ENCODE results near the gene PRPS1L1.

PRPS1L1 gene

GRCh38 chr7:18013936-18014335 lies 13.7 kb downstream of the PRPS1L1 start:
- no peak for DNase-seq

DNA sequence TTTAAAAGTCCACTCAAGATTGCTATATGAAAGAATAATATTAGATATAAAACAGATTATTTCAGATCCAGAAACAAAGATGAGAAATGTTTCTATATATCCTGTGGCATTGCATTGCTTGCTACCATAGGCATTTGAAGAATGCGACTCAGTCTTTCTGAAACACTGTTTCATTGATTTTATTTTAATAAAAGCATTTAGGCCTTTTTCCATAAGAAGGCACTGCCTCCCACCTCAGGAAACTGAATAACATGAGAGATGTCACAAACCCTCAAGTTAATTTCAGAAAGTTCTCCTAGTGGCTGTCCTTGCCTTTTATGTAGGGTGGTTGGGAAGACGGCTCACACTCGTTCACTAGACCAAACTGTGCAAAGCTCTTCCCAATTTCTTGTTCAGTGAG lies 23.3 kb downstream of the PRPS1L1 start:
- no peak for DNase-seq

- DNase-seq = no peak
Measured at GRCh38 chr7:18003286-18003994, 24.2 kb downstream of the PRPS1L1 start.

GRCh38 chr7:17998692-17999091 lies 29.0 kb downstream of the PRPS1L1 start:
- no peak for DNase-seq

GRCh38 chr7:17996442-17997223 lies 31.0 kb downstream of the PRPS1L1 start:
- no peak for DNase-seq

DNA sequence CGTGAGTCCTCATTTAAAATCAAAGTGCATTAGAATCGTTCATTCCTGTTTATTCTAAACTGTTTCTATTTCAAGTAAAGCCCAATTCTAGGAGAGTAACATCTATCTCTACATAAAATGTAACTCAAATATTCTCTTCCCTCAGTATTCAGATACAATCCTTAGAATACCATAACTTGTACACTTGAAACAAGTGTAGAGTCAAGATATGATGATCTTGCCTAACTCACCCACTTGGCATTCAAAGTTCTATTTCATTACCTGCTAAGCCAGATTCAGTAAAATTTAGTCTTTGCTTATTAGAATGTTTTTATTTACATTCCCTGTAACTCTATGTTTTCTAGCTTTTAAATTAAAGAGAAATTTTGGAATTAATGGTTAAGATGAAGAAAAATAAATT lies 31.6 kb downstream of the PRPS1L1 start:
- DNase-seq = no peak

GRCh38 chr7:17994079-17994850 lies 33.4 kb downstream of the PRPS1L1 start:
- peak; percentile 52 for DNase-seq

GRCh38 chr7:17991866-17992648 lies 35.6 kb downstream of the PRPS1L1 start:
- no peak for DNase-seq

- DNase-seq = no peak
Measured at GRCh38 chr7:17990761-17991160, 36.9 kb downstream of the PRPS1L1 start.

GRCh38 chr7:17989546-17989945 lies 38.1 kb downstream of the PRPS1L1 start:
- no peak for DNase-seq

GRCh38 chr7:17988858-17989257 lies 38.8 kb downstream of the PRPS1L1 start:
- no peak for DNase-seq

DNA sequence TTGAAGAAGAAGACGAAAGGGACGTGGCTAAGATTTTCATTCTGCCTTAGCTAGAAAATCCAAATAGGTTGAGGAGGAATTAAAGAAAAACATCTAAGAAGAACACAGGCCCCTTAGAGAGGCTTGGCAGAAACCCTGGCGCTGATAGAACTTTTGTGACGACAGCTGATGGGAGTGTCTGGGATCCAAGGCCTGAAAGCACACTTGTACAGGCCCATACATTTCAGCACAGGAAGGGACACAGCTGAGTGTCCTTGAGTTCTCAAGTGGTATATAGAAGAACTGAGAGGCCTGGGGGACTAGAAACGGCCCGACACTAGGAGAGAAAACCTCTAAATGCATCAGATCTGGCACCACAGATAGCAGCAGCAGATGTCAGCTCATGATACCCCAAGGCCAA lies 39.5 kb downstream of the PRPS1L1 start:
- no peak for DNase-seq

DNA sequence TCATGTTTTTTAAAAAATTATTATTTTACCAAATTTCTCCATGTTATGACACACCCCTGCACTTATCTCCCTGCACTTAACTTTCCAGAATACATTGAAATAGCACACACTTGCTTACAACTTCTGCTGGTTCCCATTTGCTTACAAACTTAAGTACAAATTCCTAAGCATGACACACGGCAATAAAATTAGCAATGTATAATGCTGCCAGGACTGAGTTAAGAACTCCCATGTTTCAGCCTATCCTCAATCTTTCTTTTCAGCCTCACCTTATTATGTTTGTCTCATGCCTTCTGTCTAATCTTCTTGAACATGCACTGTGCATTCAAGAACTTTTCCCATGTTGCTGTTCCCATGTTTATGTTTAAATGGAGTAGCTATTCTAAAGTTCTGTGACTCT lies 40.8 kb downstream of the PRPS1L1 start:
- DNase-seq = no peak

DNA sequence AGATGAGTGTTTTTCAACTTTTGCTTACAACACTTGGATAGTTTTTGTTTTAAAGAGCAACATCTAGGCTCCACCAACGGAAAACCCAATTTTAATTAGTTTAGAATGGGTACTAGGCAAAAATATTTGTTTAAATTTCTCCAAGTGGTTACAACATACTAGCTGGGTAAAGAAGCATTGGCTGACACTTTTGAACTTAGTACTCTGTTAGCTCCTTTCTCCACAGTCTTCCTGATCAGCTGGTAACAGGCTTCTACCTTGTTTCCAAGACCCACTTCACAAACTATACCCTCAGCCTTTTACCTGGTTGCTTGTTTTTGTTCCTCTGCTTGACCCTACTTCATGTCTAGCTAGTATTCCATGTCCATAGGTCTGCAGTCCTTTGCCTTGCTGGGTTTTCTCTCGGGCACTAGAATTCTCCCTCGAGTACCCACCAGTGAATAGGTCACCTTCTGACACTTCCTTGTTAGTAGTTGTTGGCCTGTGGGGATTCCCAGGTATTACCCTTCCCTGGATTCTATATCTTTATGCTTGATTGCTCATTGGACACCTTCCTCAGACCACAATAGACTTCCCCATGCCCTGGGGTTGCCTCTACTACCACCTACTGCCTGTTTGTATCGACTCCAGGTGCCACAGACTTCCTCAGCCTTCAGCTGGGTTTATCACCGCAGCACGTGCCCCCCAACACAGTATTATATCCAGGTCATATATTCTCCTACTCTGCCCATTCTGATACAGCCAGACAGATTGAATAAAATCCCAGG lies 42.0 kb downstream of the PRPS1L1 start:
- no peak for DNase-seq

DNA sequence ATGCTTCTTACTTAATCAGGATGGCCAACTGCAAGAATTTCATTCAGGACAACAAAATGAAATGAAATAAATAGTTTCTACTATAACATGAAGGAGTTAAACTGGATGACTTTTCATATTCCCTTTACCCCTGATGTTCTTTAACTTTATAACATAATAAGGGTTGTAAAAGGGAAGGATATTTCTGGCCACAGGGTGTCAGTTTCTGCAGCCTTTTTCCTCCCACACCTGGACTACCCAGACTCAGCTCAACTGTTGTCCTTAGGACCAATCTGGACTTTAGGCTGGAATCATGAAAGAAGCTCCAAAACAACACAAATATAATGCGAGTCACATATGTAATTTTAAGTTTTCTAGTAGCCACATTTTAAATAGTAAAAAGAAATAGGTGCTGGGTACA lies 43.4 kb downstream of the PRPS1L1 start:
- no peak for DNase-seq

DNA sequence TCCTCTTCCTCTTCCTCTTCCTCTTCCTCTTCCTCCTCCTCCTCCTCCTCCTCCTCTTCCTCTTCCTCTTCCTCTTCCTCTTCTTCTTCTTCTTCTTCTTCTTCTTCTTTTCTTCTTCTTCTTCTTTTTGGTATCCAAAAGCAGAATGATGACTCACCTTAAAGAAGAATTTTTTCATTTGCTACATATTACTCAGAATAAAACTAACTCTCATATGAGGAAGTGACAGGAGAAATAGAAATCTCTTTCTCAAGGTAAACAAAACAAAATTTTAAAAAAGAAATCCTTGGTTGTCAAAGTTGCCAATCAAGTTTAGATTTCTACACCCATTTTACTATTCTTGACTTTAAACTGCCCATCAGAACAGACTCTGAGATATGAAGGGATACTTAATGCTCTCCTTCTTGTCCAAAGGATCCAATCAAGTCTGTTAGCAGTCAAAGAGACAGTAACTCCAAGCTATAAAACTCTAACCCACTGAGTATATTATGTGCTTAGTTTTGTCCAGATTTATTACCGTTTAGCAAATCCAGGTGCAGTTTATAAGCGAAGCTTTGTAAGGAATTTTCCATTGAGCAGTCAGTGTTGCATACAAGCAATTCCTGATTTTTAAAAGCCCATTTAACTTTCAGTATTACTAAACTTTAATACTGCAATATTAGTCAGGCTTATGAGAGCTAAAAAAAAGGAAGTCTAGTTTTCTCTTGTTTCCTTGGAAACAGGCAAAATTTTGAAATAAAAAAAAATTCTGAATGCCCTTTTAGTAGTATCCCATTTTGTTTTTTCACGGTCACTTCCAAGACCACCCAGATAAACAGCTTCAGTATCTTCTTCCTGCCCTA lies 44.2 kb downstream of the PRPS1L1 start:
- no peak for DNase-seq

GRCh38 chr7:17976952-17977351 lies 50.7 kb downstream of the PRPS1L1 start:
- DNase-seq = no peak

All from retina (tissue), 1 donor.